Parathyroid adenoma (tissue), 2 donors: ENCODE data around the gene PPARA.

Experiments used
- H2AFZ ChIP-seq: fragments of 300-600 bp; sonication (generic); one replicate; pipeline ENCODE4 v1.7.0; 2017; ENCODE audit warnings: antibody characterized with exemption, mild to moderate bottlenecking
- H3K27ac ChIP-seq: fragments of 300-600 bp; sonication (generic); one replicate; pipeline ENCODE4 v1.7.0; 2017
- H3K27me3 ChIP-seq: fragments of 300-600 bp; sonication (generic); one replicate; pipeline ENCODE4 v1.7.0; 2017; ENCODE audit warnings: low read length; ENCODE audit not compliant: control insufficient read depth, insufficient read depth
- H3K36me3 ChIP-seq: fragments of 300-600 bp; sonication (generic); one replicate; pipeline ENCODE4 v1.7.0; 2017; ENCODE audit warnings: low read length; ENCODE audit not compliant: control insufficient read depth, insufficient read depth
- H3K4me1 ChIP-seq: fragments of 300-600 bp; sonication (generic); one replicate; pipeline ENCODE4 v1.7.0; 2017; ENCODE audit warnings: control low read depth
- H3K4me2 ChIP-seq: fragments of 300-600 bp; sonication (generic); one replicate; pipeline ENCODE4 v1.7.0; 2017; ENCODE audit warnings: low read length
- H3K4me3 ChIP-seq: fragments of 300-600 bp; sonication (generic); one replicate; pipeline ENCODE4 v1.7.0; 2017; ENCODE audit warnings: low read depth, low read length
- H3K79me2 ChIP-seq: fragments of 300-600 bp; sonication (generic); one replicate; pipeline ENCODE4 v1.7.0; 2017; ENCODE audit warnings: control low read depth
- H3K9ac ChIP-seq: fragments of 300-600 bp; sonication (generic); one replicate; pipeline ENCODE4 v1.7.0; 2017; ENCODE audit warnings: mild to moderate bottlenecking
- H3K9me3 ChIP-seq: fragments of 300-600 bp; sonication (generic); one replicate; pipeline ENCODE4 v1.7.0; 2017; ENCODE audit warnings: low read length; ENCODE audit not compliant: control insufficient read depth
- TF ChIP-seq, protein P1 (sequence below): fragments of 300-600 bp; sonication (generic); IDR thresholded peaks from one replicate; pipeline ENCODE4 v1.7.0; 2017; ENCODE audit warnings: antibody characterized with exemption, mild to moderate bottlenecking
- donor health status: primary hyperparathyroidism.

PPARA gene

DNA sequence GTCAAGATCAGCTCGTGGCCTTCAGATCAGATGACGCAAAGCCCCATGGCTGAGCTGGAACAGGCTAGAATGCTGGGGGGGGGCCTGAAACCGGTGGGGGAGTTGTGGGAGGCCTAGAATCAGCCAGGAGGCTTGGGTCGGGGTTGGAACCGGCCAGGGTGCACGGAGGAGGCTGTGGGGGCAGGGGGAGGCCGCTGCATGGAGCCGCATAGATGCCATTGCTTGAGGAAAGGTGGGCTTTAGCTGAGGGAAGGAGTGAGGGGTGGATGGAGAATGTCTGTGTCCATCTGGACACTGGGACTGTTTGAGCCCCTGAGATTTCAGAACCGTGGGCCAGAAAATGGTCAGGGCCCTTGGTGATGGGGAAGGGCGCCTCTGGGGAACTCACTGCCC lies 74.6 kb downstream of the PPARA start:
- TF ChIP-seq, protein P1, sequence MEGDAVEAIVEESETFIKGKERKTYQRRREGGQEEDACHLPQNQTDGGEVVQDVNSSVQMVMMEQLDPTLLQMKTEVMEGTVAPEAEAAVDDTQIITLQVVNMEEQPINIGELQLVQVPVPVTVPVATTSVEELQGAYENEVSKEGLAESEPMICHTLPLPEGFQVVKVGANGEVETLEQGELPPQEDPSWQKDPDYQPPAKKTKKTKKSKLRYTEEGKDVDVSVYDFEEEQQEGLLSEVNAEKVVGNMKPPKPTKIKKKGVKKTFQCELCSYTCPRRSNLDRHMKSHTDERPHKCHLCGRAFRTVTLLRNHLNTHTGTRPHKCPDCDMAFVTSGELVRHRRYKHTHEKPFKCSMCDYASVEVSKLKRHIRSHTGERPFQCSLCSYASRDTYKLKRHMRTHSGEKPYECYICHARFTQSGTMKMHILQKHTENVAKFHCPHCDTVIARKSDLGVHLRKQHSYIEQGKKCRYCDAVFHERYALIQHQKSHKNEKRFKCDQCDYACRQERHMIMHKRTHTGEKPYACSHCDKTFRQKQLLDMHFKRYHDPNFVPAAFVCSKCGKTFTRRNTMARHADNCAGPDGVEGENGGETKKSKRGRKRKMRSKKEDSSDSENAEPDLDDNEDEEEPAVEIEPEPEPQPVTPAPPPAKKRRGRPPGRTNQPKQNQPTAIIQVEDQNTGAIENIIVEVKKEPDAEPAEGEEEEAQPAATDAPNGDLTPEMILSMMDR, result no peak
- H3K79me2 ChIP-seq, result no peaks in the 10 kb centered on the region
- no peak overlapping the region for H3K4me2 ChIP-seq
- no peak overlapping the region for H3K4me3 ChIP-seq
- no peaks in the 10 kb centered on the region for H3K36me3 ChIP-seq
- no peaks in the 10 kb centered on the region for H3K9me3 ChIP-seq
- no peak overlapping the region for H3K27ac ChIP-seq
- H2AFZ ChIP-seq, result no peak overlapping the region
- H3K9ac ChIP-seq, result no peak overlapping the region
- H3K4me1 ChIP-seq, result no peaks in the 10 kb centered on the region
- no peaks in the 10 kb centered on the region for H3K27me3 ChIP-seq

DNA sequence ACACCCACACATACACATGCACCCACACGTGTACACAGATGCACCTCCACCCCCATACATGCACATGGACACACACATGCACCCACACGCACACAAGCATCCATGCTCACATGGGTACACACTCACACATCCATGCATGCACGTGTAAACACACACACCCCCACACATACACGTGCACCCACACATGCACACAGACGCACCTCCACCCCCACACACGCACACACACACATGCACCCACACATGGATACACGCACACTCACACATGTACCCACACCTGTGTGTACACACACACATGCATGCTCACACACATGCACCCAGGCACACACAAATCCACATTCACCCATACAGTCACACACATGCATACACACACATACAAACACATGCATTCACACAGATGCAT lies 75.3 kb downstream of the PPARA start:
- Histone ChIP-seq H3K27me3 (no peaks in the 10 kb centered on the region), H2AFZ (no peak overlapping the region), H3K9ac (no peak overlapping the region), H3K36me3 (no peaks in the 10 kb centered on the region), H3K79me2 (no peaks in the 10 kb centered on the region), H3K4me3 (no peak overlapping the region), H3K9me3 (no peaks in the 10 kb centered on the region), H3K27ac (no peak overlapping the region), H3K4me1 (no peaks in the 10 kb centered on the region), H3K4me2 (no peak overlapping the region)
- TF ChIP-seq, protein P1, result no peak

DNA sequence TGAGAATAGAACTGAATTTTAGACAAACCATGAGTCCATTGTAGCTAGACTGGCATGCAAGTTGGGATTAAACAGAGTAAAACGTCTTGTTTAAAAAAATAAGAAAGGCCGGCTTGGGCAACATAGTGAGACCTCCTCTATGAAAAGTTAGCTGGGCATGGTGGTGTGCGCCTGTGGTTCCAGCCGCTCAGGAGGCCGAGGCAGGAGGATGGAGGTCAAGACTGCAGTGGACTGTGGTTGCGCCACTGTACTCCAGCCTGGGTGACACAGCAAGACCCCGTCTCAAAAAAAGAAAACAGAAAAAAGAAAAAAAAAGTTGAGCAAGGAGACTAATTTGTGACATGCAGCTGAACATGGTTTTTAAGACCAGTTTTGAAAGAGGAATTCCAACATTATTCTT lies 76.3 kb downstream of the PPARA start:
- TF ChIP-seq, protein P1, result no peak
- Histone ChIP-seq H3K4me2 (no peak overlapping the region), H3K4me1 (no peaks in the 10 kb centered on the region), H3K9ac (no peak overlapping the region), H3K27me3 (no peaks in the 10 kb centered on the region), H2AFZ (no peak overlapping the region), H3K36me3 (no peaks in the 10 kb centered on the region), H3K9me3 (no peaks in the 10 kb centered on the region), H3K79me2 (no peaks in the 10 kb centered on the region), H3K4me3 (no peak overlapping the region), H3K27ac (no peak overlapping the region)

DNA sequence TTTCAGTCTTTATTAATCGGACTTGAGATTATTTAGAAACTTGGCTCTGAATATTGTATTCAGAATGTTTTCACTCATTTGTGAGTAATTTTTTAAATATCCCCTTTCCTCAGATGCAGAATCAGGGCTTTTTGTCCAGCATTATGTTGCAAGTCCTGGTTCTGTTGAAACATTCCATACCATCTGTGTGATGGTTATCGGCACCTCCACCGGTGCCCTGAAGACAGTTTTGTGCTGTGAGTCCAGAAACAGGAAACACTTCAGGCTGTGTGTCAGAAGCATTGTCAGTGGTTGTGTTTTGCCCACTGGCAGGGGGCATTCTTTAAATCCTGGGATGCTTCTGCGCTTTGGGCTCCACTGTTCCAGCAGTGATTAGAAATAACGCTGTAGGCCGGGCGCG lies 79.4 kb downstream of the PPARA start:
- Histone ChIP-seq H3K36me3 (no peaks in the 10 kb centered on the region), H3K9me3 (no peaks in the 10 kb centered on the region), H2AFZ (no peak overlapping the region), H3K4me3 (no peak overlapping the region), H3K27me3 (no peaks in the 10 kb centered on the region), H3K4me1 (no peaks in the 10 kb centered on the region), H3K79me2 (no peaks in the 10 kb centered on the region), H3K9ac (no peak overlapping the region), H3K4me2 (no peak overlapping the region), H3K27ac (no peak overlapping the region)
- TF ChIP-seq, protein P1, result no peak

DNA sequence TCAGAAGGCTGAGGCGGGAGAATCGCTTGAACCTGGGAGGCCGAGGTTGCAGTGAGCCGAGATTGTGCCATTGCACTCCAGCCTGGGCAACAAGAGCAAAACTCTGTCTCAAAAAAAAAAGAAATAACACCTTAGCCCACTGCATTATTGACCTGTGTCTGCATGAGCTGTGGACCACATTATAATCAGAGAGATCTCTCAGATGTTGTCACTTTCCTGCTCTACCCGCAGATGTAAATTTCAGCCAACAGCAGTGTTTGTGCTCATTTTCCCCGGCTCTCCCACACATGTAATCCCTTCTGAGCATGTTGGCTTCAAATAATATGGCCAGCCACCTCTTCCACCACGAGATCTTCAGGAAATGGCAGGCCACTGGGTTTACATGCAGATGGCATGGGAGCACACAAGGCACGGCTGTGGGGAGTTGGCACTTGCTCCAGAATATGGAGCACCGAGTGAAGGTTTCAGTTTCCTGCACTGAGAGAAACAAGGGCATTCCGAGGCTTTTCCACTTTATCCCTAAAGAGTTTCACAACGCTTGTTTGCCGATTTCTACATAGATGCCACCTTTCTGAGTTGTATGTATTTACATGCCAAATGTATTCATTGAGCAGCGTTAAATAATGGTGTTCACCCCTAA lies 80.1 kb downstream of the PPARA start:
- no peaks in the 10 kb centered on the region for H3K9me3 ChIP-seq
- H3K4me2 ChIP-seq, result no peak overlapping the region
- no peaks in the 10 kb centered on the region for H3K27me3 ChIP-seq
- H3K4me1 ChIP-seq, result no peaks in the 10 kb centered on the region
- H3K4me3 ChIP-seq, result no peak overlapping the region
- TF ChIP-seq, protein P1, result no peak
- H3K27ac ChIP-seq, result no peak overlapping the region
- H3K9ac ChIP-seq, result no peak overlapping the region
- no peaks in the 10 kb centered on the region for H3K79me2 ChIP-seq
- no peaks in the 10 kb centered on the region for H3K36me3 ChIP-seq
- H2AFZ ChIP-seq, result no peak overlapping the region
